Naive thymus-derived CD8-positive, alpha-beta T cell (primary cell): ENCODE data around the gene C16orf90. TPM values are rescaled to one million over a fixed set of nuclear protein-coding genes. Genes with fewer than 3 reads are reported as not detected.
"Not testable (repeated sequence)": the region's sequence is repeated elsewhere in the genome, so short reads cannot be mapped to it uniquely, and the experiment has no call there.

ENCODE experiments used
- ATAC-seq, 2 donors: fragments of 150-1000 bp; cut with Tn5 transposase in 1 of 2; sonication (Bioruptor Pico), chemical (Tn5 transposase) in 1 of 2; 1 replicate in 1 of 2; 2 replicates in 1 of 2; pipeline ENCODE4 v1.10.0; 2021; ENCODE audit warnings: mild to moderate bottlenecking in 2 of 2, moderate library complexity in 2 of 2
- POLR2A ChIA-PET: fragments of 350-600 bp; sonication (Branson Sonifier 250); formaldehyde crosslinking; loops from one replicate; lab custom pipeline; 2021; ENCODE audit warnings: antibody characterized with exemption; lab: Charles Lee
- DNase-seq, 10 donors: peaks; one replicate each; pipeline versions ENCODE4 v3.0.0 to v3.0.0-alpha.2; 2020 to 2022
- H3K27ac Mint-ChIP-seq, 10 donors: one replicate each; pipeline ENCODE4 v1.8.0; 2020 to 2022; ENCODE audit warnings: mild to moderate bottlenecking in 10 of 10, mixed read lengths in 10 of 10, moderate library complexity in 4 of 10, inconsistent platforms in 1 of 10
- H3K27me3 Mint-ChIP-seq, 5 donors: one replicate each; pipeline ENCODE4 v1.8.0; 2021 to 2022; ENCODE audit warnings: mixed read lengths in 5 of 5
- H3K36me3 Mint-ChIP-seq, 3 donors: one replicate each; pipeline ENCODE4 v1.8.0; 2020 to 2022; ENCODE audit warnings: mixed read lengths in 3 of 3, mild to moderate bottlenecking in 2 of 3, inconsistent platforms in 1 of 3
- H3K4me1 Mint-ChIP-seq, 4 donors: one replicate each; pipeline ENCODE4 v1.8.0; 2021 to 2022; ENCODE audit warnings: mixed read lengths in 4 of 4
- H3K4me3 Mint-ChIP-seq, 10 donors: one replicate each; pipeline ENCODE4 v1.8.0; 2020 to 2022; ENCODE audit warnings: mild to moderate bottlenecking in 10 of 10, mixed read lengths in 10 of 10, moderate library complexity in 6 of 10, inconsistent platforms in 1 of 10
- H3K9me3 Mint-ChIP-seq, 9 donors: one replicate each; pipeline ENCODE4 v1.8.0; 2020 to 2022; ENCODE audit warnings: mixed read lengths in 9 of 9, mild to moderate bottlenecking in 3 of 9, inconsistent platforms in 1 of 9, moderate library complexity in 1 of 9
- polyA plus RNA-seq, 3 donors: library from polyadenylated mRNA; unstranded; fragments of 300-500 nt; fragmentation: Illumina TruSeq; gene quantifications; one replicate each; pipeline ENCODE4 v1.2.3, GENCODE V29; 2021
- total RNA-seq, 8 experiments: library from RNA in 2 of 8; stranded (reverse) in 2 of 8; gene quantifications; one replicate each; pipeline ENCODE4 v1.2.3 and lab custom pipeline; 2021 to 2026

The C16orf90 gene
- total and polyA plus RNA-seq, 5 experiments from 2014 or later, result 0.26 TPM; not detected in 4

DNA sequence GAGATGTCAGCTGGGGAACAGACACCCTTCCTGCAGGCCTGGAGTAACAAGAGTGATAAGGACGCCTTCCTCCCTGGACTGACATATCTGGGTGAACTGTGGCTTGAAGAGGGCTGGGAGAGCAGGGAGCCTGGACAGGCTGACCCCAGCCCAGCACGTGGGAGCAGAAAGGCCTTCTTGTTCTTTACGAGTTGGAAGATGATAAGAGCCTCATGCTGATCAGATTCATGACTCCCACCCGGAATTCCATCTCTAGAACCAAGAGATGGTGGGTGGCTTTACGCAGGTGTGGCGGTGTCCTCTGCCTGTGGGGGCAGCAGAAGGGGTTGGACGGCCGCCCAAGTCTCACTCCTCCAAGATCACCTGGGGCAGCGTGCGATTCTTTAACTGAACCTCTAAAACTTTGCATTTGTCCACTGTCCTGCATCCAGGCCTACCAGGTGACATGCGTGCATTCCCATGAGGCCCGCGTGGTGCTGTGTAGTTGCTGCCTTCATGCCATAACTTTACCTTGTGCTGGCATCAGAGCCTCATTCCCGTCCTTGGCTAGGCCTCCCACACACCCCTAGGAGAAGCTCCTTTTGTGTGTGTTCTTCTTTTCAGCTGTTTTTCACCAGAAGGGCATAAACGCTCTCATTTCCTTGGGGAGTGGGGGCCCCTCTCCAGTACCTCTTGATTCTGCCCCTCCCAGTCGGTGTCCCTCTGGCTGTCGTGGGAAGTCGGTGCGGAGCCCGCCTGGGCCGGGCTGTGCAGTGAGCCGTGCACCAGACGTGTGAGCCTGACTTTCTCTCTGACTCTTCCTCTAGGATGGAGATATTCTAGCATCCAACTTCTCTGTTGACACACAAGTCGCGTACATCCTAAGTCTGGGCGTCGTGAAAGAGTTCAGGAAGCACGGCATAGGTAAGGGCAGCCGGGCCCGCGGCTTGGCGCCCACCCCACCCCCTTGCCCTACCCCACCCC, 13.3 kb downstream of the C16orf90 start:
- POLR2A ChIA-PET, result no interaction called here
- Mint-ChIP-seq H3K4me3 (no peak overlapping the region), H3K27me3 (no peaks in the 10 kb centered on the region), H3K4me1 (peaks cover 0 to 19% (median 9%) of the 10 kb centered on the region in 4 donors), H3K27ac (peak overlapping the region in 6 of 10 donors; percentile 31 to 84 (median 67)), H3K9me3 (no peaks in the 10 kb centered on the region), H3K36me3 (peaks cover 0 to 81% (median 8%) of the 10 kb centered on the region in 3 donors)
- DNase-seq (no peak), ATAC-seq (no peak)

DNA sequence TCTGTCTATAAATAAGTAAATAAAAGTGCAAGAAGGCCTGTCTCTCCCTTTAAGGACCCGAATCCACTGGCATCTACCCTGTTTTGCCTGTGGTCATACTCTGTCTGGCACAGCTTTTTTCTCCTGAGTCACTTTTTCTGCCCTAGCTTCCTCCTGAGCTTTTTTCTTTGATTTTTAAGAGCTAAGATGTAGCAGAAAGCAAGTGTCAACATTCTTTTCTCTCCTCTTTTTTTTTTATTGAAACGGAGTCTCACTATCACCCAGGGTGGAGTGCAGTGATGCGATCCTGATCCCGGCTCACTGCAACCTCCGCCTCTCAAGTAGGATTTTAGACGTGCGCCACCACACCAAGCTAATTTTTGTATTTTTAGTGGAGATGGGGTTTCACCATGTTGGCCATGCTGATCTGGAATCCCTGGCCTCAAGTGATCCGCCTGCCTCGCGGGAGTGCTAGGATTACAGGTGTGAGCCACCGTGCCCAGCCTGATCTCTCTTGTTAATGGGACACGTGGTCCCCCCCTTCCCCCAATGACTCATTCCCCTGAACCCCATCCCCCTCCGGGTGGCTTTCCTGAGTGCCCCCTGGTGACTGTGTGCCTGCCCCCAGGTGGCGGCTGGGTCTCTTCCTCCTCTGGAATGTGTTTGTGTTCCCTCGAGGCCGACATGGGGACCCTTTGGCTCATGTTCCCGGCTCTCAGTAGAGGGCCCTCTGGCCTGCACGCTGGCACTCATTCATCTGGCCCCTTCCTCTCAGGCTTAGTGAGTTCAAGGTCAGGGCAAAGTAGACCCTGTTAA, 14.2 kb downstream of the C16orf90 start:
- Mint-ChIP-seq H3K4me1 (peaks cover 0 to 19% (median 9%) of the 10 kb centered on the region in 4 donors), H3K27me3 (no peaks in the 10 kb centered on the region), H3K36me3 (peaks cover 0 to 82% (median 8%) of the 10 kb centered on the region in 3 donors), H3K27ac (peak overlapping the region in 4 of 10 donors; percentile 60 to 84 (median 81)), H3K4me3 (no peak overlapping the region), H3K9me3 (no peaks in the 10 kb centered on the region)
- POLR2A ChIA-PET, result no interaction called here
- ATAC-seq (no peak), DNase-seq (no peak)

DNA sequence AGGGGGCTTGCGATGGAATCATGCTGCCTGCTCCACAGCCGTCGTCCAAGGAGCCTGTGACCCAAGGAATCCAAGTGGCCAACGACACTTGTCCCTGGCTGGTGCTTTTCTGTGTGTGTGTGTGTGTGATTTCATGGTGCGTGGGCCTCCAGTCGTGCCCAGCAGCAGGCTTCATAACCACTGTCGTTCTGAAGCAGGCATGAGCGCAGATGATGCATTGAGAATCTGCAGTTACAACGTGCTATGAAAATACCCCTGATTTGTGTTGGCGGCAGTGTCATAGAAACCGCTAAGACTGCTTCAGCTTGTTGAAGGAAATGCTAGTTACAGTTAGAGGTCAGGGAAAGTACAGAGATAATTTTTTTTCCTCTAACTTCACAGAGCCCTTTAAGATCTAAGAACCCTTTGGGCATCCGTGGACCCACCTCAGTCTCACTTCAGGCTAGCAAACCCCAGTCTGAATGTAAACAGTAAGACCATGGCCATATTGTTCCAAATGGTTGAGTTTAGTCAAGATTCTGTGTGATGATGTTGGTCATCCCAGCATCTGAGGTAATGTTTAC, 15.6 kb downstream of the C16orf90 start:
- no peaks in the 10 kb centered on the region for H3K9me3 Mint-ChIP-seq
- peak overlapping the region in 8 of 10 donors; percentile 19 to 92 (median 62) for H3K27ac Mint-ChIP-seq
- POLR2A ChIA-PET, result interaction anchor here (0.7 kb wide), 2 partner anchors 13 to 81 kb away, joined by 4 read pairs; no protein-coding TSS in a partner anchor
- DNase-seq, result peak in 2 of 10 donors; percentile 8 to 48
- no peak overlapping the region for H3K4me3 Mint-ChIP-seq
- peaks cover 0 to 82% (median 8%) of the 10 kb centered on the region in 3 donors for H3K36me3 Mint-ChIP-seq
- H3K27me3 Mint-ChIP-seq, result no peaks in the 10 kb centered on the region
- H3K4me1 Mint-ChIP-seq, result peaks cover 0 to 25% (median 14%) of the 10 kb centered on the region in 4 donors
- ATAC-seq, result peak; percentile 33 to 62

DNA sequence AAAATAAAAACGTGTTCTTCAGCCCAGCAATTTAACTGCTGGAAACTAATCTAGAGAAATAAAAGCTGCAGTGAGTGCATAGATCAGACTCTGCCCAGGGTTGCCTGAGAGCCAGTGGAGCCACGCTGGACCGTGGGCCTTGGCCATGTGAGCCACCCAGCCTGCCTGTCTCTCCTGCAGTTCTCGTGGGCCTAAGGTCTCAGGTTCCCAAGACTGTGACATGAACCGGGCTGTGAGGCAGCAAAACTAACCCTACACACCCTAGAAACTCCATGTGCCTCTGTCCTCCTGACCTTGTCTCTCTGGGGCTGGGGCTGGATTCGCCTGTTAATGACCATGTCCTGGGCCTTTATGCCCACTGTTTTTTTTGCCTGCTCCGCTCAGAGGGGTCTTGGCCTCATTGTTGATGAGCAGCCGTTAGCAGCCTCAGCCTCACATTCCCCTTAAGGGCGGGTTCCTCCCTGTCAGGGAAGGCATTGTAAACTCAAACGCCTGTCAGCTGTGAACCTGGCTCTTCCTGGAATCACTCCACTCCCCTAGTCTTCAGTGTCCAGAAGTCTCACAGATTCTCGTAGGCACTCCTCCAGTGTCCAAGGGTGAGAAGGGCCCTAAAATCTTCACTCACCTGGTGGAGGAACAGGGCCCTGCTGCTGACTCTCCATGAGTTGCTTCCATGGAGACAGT, 16.9 kb downstream of the C16orf90 start:
- peak overlapping the region in 4 of 10 donors; percentile 36 to 77 (median 65) for H3K27ac Mint-ChIP-seq
- DNase-seq (peak in 1 of 10 donors; percentile 32), ATAC-seq (no peak)
- H3K36me3 Mint-ChIP-seq, result peaks cover 0 to 70% (median 8%) of the 10 kb centered on the region in 3 donors
- POLR2A ChIA-PET, result no interaction called here
- peaks cover 6 to 34% (median 14%) of the 10 kb centered on the region in 4 donors for H3K4me1 Mint-ChIP-seq
- H3K4me3 Mint-ChIP-seq, result no peak overlapping the region
- H3K27me3 Mint-ChIP-seq, result no peaks in the 10 kb centered on the region
- no peaks in the 10 kb centered on the region for H3K9me3 Mint-ChIP-seq

DNA sequence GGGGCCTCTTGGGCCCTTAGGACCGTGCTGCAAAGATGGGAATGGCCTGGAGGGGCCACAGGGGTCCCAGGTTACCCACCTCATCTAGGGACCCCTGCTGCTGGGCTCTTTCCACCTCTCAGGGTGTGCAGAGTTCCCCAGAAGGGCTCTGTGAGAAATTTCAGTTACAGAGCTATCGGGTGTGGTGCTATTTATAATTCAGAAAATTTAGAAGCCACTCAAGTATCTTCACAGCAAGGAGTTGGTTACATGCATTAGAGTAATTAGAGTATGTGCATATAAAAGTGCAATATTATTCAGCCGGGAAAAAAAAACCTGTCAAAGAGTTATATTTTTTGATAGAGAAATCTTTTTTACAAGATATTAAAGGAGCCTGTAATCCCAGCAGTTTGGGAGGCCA, 18.9 kb downstream of the C16orf90 start:
- POLR2A ChIA-PET, result no interaction called here
- DNase-seq (no peak), ATAC-seq (no peak)
- Mint-ChIP-seq H3K4me3 (no peak overlapping the region), H3K27me3 (no peaks in the 10 kb centered on the region), H3K4me1 (peaks cover 10 to 45% (median 21%) of the 10 kb centered on the region in 4 donors), H3K27ac (peak overlapping the region in 2 of 10 donors; percentile 24 to 81), H3K36me3 (peaks cover 0 to 64% (median 6%) of the 10 kb centered on the region in 3 donors), H3K9me3 (no peaks in the 10 kb centered on the region)

DNA sequence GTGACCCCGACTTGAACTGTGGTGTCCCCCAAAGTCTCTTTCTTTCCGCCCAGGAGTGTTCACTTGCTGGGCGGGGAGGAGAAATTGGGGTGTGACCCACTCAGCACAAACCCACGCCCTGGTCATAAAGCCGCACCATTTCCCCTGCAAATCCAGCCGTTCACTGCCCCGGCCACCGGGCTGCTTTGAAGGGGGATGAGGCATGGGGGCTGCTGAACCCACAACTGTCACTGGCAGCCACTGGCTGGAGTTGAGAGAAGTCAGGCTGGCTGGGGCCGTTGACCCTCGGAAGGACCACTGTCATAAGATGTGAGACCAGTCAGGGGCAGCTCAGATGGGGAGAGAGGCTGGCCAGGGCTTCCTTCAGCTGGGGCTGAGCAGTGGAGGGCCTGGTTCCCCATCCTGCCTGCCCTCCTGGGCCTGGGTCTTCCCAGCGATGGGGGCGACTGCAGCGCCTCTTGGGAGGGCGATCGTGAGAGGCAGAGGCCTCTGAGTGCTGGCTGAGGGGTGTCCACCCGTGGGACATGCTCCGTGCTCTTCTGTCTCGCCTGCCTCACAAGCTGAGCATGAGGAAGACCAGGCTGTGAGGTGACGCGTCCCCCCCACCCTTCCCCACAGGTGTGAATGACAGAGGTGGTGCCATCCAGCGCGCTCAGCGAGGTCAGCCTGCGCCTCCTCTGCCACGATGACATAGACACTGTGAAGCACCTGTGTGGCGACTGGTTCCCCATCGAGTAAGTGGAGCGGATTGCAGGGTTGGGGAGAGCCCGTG, 19.5 kb downstream of the C16orf90 start:
- no peak for ATAC-seq
- POLR2A ChIA-PET, result no interaction called here

DNA sequence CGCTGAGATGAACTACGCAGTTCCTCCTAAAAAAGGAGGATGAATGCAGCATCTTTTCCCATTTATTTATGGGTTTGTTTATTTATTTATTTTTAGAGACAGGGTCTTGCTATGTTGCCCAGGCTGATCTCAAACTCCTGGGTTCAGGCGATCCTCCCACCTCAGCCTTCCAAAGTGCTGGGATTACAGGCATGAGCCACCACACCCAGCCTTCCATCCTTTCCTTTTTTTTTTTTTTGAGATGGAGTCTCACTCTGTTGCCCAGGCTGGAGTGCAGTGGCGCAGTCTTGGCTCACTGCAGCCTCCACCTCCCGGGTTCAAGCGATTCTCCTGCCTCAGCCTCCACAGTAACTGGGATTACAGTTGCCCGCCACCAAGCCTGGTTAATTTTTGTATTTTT, 20.4 kb downstream of the C16orf90 start:
- not testable (repeated sequence) for ATAC-seq, H3K27me3 Mint-ChIP-seq, H3K4me3 Mint-ChIP-seq, DNase-seq, H3K9me3 Mint-ChIP-seq
- Mint-ChIP-seq H3K4me1 (peaks cover 10 to 50% (median 27%) of the 10 kb centered on the region in 4 donors), H3K27ac (peak overlapping the region in 2 of 10 donors; percentile 7 to 81), H3K36me3 (peaks cover 0 to 48% (median 6%) of the 10 kb centered on the region in 3 donors)
- POLR2A ChIA-PET, result interaction anchor here (0.7 kb wide), 1 partner anchor 14 kb away, joined by 3 read pairs; no protein-coding TSS in a partner anchor

More for the DNA sequence above, 19.5 kb downstream of the C16orf90 start:
- H3K27me3 Mint-ChIP-seq, result no peaks in the 10 kb centered on the region
- peak in 1 of 10 donors; percentile 45 for DNase-seq
- H3K4me1 Mint-ChIP-seq, result peaks cover 10 to 48% (median 23%) of the 10 kb centered on the region in 4 donors
- no peak overlapping the region for H3K4me3 Mint-ChIP-seq
- peak overlapping the region in 3 of 10 donors; percentile 27 to 81 (median 59) for H3K27ac Mint-ChIP-seq
- H3K9me3 Mint-ChIP-seq, result no peaks in the 10 kb centered on the region
- H3K36me3 Mint-ChIP-seq, result peaks cover 0 to 57% (median 6%) of the 10 kb centered on the region in 3 donors

DNA sequence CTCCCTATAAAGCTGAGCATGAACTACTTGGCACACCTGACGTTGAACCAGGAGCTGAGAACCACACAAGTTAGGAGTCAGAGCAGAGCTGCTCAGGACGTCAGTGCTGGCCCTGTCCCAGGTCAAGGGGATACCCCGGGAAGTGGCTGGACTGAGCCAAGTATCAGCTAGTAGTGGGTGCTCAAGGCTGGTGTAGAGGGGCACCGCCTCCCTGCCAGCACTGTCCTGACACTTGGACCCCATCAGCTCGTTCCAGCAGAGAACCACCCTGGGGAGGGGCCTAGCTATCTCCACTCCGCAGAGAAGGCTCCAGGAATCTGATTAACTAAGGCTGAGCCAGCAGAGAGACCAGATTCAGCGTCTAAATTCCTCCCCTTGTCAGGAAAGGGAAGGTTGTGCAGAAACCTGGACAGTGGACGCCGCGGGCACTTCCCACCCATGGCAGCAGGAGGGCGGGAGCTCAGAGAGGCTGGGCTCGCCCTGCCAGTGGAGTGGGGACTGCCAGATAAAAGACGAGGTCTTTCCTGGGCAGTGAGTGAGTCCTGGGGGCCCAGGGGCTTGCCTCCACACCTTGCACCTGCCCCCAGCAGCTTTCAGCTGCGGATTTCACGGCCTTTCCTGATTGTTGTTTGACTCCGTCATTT, 21.0 kb downstream of the C16orf90 start:
- H3K27ac Mint-ChIP-seq, result peak overlapping the region in 1 of 10 donors; percentile 8
- H3K27me3 Mint-ChIP-seq, result no peaks in the 10 kb centered on the region
- DNase-seq (peak in 1 of 10 donors; percentile 19), ATAC-seq (no peak)
- no peak overlapping the region for H3K4me3 Mint-ChIP-seq
- POLR2A ChIA-PET, result interaction anchor here (0.6 to 1.2 kb wide), 3 partner anchors 14 to 316 kb away, joined by 3 to 4 read pairs (median 3); no protein-coding TSS in a partner anchor
- H3K36me3 Mint-ChIP-seq, result peaks cover 0 to 42% (median 4%) of the 10 kb centered on the region in 3 donors
- H3K9me3 Mint-ChIP-seq, result no peaks in the 10 kb centered on the region
- H3K4me1 Mint-ChIP-seq, result peaks cover 14 to 51% (median 33%) of the 10 kb centered on the region in 4 donors

DNA sequence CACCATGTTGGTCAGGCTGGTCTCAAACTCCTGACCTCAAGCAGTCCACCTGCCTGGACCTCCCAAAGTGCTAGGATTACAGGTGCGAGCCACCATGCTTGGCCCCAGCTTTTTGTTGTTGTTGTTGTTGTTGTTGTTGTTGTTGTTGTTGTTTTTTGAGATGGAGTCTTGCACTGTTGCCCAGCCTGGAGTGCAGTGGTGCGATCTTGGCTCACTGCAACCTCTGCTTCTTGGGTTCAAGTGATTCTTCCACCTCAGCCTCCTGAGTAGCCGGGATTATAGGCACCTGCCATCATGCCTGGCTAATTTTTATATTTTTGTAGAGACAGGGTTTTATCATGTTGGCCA, 21.7 kb downstream of the C16orf90 start:
- H3K27ac Mint-ChIP-seq, result peak overlapping the region in 6 of 10 donors; percentile 9 to 68 (median 44)
- not testable (repeated sequence) for H3K27me3 Mint-ChIP-seq, H3K4me3 Mint-ChIP-seq, DNase-seq, H3K9me3 Mint-ChIP-seq, ATAC-seq
- POLR2A ChIA-PET, result interaction anchor here (0.6 to 1.2 kb wide), 2 partner anchors 36 to 315 kb away, joined by 3 to 4 read pairs; no protein-coding TSS in a partner anchor
- peaks cover 0 to 35% (median 4%) of the 10 kb centered on the region in 3 donors for H3K36me3 Mint-ChIP-seq
- H3K4me1 Mint-ChIP-seq, result peaks cover 15 to 54% (median 36%) of the 10 kb centered on the region in 4 donors

DNA sequence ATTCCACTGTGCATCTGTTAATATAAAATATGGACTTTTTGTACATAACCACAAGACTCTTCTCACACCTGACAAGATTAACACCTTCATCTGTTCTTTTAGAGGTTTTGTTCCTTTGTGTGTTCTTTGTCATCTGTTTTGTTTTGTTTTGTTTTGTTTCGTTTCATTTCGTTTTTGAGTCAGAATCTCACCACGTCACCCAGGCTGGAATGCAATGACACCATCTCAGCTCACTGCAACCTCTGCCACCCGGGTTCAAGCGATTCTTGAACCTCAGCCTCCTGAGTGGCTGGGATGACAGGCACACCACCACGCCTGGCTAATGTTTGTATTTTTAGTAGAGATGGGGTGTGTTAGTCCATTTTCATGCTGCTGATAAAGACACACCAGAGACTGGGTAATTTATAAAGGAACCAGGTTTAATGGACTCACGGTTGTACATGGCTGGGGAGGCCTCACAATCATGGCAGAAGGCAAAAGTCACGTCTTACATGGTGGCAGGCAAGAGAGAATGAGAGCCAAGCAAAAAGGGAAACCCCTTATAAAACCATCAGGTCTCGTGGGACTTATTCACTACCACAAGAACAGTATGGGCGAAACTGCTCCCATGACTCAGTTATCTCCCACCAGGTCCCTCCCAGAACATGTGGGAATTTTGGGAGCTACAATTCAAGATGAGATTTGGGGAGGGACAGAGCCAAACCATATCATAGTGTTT, 22.3 kb downstream of the C16orf90 start:
- H3K36me3 Mint-ChIP-seq, result peaks cover 0 to 35% (median 4%) of the 10 kb centered on the region in 3 donors
- ATAC-seq (no peak), DNase-seq (no peak)
- H3K9me3 Mint-ChIP-seq, result no peaks in the 10 kb centered on the region
- no peaks in the 10 kb centered on the region for H3K27me3 Mint-ChIP-seq
- H3K4me3 Mint-ChIP-seq, result no peak overlapping the region
- peaks cover 18 to 57% (median 39%) of the 10 kb centered on the region in 4 donors for H3K4me1 Mint-ChIP-seq
- POLR2A ChIA-PET, result interaction anchor here (1.2 kb wide), 1 partner anchor 314 kb away, joined by 3 read pairs; no protein-coding TSS in a partner anchor
- H3K27ac Mint-ChIP-seq, result peak overlapping the region in 9 of 10 donors; percentile 6 to 68 (median 37)
